BLaER1 treated with 17β-estradiol and CSF1 and Interleukin-3, amounts not matched to agents 10 nM and 100 nM (cell line): ENCODE measurements around the gene PIR.

ENCODE experiments used
- H3K27ac ChIP-seq, 11 experiments: shearing (Covaris generic); formaldehyde crosslinking; 2 replicates each; pipeline ENCODE4 v1.8.1; 2022
- H3K27me3 ChIP-seq, 11 experiments: shearing (Covaris generic); formaldehyde crosslinking; 2 replicates each; pipeline ENCODE4 v1.8.1; 2022
- H3K36me3 ChIP-seq, 11 experiments: shearing (Covaris generic); formaldehyde crosslinking; 2 replicates each; pipeline ENCODE4 v1.8.1; 2022
- H3K4me1 ChIP-seq, 10 experiments: shearing (Covaris generic); formaldehyde crosslinking; 2 replicates each; pipeline ENCODE4 v1.8.1; 2022
- H3K4me2 ChIP-seq, 11 experiments: shearing (Covaris generic); formaldehyde crosslinking; 2 replicates each; pipeline ENCODE4 v1.8.1; 2022
- H3K4me3 ChIP-seq, 10 experiments: shearing (Covaris generic); formaldehyde crosslinking; 2 replicates each; pipeline ENCODE4 v1.8.1; 2022
- H3K9ac ChIP-seq, 11 experiments: shearing (Covaris generic); formaldehyde crosslinking; 2 replicates each; pipeline ENCODE4 v1.8.1; 2022
- H3K9me3 ChIP-seq, 11 experiments: shearing (Covaris generic); formaldehyde crosslinking; replicated peaks in 1 of 11; 2 replicates each; pipeline ENCODE4 v1.8.1; 2022
- H4K20me1 ChIP-seq, 11 experiments: shearing (Covaris generic); formaldehyde crosslinking; 2 replicates each; pipeline ENCODE4 v1.8.1; 2022
- Cebpa-rat ChIP-seq, 11 experiments: shearing (Covaris generic); IDR thresholded peaks; 2 replicates each; pipeline ENCODE4 v1.8.1; 2022

PIR gene

DNA sequence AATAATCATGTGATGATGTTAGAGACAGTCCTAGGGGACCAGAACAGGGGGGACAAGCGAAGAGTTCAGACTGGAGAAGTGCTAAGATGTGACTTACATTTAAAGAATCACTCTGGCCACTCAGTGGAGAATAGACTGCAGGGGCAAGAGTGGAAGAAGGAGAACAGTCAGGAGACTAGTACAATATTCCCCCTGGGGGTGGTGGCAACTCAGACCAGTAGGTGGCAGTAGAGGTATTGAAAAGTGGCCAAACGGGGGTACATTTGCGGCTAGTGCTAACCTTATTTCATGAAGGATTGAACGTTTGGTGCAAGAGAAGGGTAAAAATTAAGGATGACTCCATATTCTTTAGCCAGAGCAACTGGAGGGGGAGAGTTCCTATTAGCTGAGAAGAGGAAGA is 4.7 kb upstream of the PIR start:
- Histone ChIP-seq H4K20me1 (peaks cover 0 to 6% (median 0%) of the 10 kb centered on the region in 11 experiments; a peak in 4 of 22 replicates), H3K27me3 (peaks cover 97 to 99% (median 98%) of the 10 kb centered on the region in 11 experiments), H3K9ac (no peak overlapping the region), H3K27ac (no peak overlapping the region), H3K4me3 (no peak overlapping the region), H3K4me1 (no peaks in the 10 kb centered on the region), H3K4me2 (no peak overlapping the region), H3K9me3 (peaks cover 0 to 7% (median 0%) of the 10 kb centered on the region in 11 experiments; a peak in 3 of 22 replicates), H3K36me3 (no peaks in the 10 kb centered on the region)
- no peak for TF ChIP-seq Cebpa-rat (IDR thresholded peaks at IDR 0.05)

DNA sequence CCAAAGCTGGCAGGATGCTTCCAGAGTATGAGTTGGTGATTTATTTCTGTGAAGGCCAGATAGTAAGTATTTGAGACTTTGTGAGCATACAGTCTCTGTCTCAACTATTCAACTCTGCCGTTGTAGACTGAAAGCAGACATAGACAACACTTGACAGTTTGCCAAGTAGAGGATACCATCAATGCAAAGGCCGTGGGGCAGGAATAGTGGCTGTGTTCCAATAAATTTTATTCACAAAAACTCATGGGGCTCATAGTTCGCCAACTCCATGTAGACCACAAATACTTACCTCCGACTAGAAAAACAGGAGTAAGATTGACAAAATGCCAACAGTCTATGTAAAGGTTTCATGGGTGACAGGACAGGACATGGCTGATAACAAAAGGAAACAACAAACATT is 3.7 kb upstream of the PIR start:
- H3K36me3 ChIP-seq: no peaks in the 10 kb centered on the region
- H3K4me3 ChIP-seq: no peak overlapping the region
- peaks cover 0 to 17% (median 0%) of the 10 kb centered on the region in 11 experiments; a peak in 3 of 22 replicates for H3K9me3 ChIP-seq
- H3K4me1 ChIP-seq: no peaks in the 10 kb centered on the region
- no peak overlapping the region for H3K27ac ChIP-seq
- no peak overlapping the region for H3K4me2 ChIP-seq
- H3K9ac ChIP-seq: no peak overlapping the region
- no peak for TF ChIP-seq Cebpa-rat (IDR thresholded peaks at IDR 0.05)
- H4K20me1 ChIP-seq: peaks cover 0 to 7% (median 0%) of the 10 kb centered on the region in 11 experiments; a peak in 4 of 22 replicates
- H3K27me3 ChIP-seq: peaks cover 97 to 99% (median 98%) of the 10 kb centered on the region in 11 experiments

DNA sequence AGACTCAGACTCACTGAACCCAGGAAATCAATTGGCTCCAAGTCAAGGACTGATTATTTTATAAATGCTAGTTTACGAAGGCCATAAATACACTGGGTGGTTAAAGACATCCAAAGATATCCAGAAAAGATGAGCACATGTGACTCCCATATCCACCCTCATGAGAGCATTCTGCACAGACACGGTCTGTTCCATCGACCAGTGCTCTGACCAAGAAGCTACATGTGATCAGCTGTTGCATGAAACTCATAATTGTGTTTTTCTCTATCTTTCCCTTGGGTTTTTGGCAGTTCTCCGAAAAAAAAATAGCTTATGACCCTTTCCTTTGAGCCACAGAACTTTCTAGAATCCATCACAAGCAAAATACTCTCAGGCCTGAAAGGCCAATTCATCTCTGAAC is 2.7 kb upstream of the PIR start:
- Histone ChIP-seq H3K4me2 (no peak overlapping the region), H3K9me3 (peaks cover 0 to 19% (median 0%) of the 10 kb centered on the region in 11 experiments; a peak in 3 of 22 replicates), H3K27ac (no peak overlapping the region), H3K36me3 (no peaks in the 10 kb centered on the region), H4K20me1 (peaks cover 0 to 7% (median 0%) of the 10 kb centered on the region in 11 experiments; a peak in 3 of 22 replicates), H3K9ac (no peak overlapping the region), H3K4me1 (no peaks in the 10 kb centered on the region), H3K4me3 (no peak overlapping the region), H3K27me3 (peaks cover 94 to 99% (median 98%) of the 10 kb centered on the region in 11 experiments)
- no peak for TF ChIP-seq Cebpa-rat (IDR thresholded peaks at IDR 0.05)

DNA sequence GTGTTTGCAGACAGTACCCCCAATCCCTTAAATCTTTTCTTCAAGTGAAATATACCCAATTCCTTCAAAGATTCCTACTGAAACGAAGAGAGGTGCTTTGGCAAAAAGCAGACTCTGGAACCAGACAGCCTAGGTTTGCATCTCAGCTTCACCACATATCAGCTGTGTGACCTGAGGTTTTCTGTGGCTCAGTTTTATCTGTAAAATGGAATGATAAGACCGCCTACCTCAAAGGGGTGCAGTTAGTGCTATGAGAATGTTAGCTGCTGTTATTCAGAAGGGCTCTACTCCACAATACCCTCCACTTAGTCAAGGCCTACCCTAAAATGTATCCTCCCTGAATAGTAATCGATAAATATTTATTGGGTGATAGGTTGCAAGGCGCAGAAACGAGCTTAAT is 664 bp downstream of the PIR start:
- Histone ChIP-seq H3K9me3 (peaks cover 0 to 19% (median 0%) of the 10 kb centered on the region in 11 experiments; a peak in 3 of 22 replicates), H4K20me1 (peaks cover 0 to 7% (median 0%) of the 10 kb centered on the region in 11 experiments; a peak in 3 of 22 replicates), H3K4me2 (no peak overlapping the region), H3K9ac (no peak overlapping the region), H3K27me3 (peaks cover 81 to 98% (median 91%) of the 10 kb centered on the region in 11 experiments), H3K27ac (no peak overlapping the region), H3K4me3 (no peak overlapping the region), H3K4me1 (no peaks in the 10 kb centered on the region), H3K36me3 (no peaks in the 10 kb centered on the region)
- TF ChIP-seq Cebpa-rat (IDR thresholded peaks at IDR 0.05): no peak

DNA sequence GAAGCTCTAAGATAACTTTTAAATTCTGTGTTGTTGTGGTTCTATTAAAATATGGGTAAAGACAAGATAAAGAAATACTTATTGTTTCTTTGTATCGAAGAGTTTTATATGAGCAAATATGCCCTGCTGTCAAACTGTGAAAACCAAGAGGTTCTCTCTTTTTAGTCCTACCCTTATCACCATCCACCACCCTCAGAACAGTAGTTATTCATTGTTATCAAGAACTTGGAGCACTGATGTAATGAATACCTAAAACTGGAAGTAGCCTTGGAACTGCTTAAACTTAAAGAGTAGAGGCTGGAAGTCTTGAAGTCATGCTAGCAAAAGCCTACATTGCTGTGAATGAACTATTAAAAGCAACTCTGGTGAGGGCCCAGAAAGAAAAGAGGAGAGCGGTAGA is 9.2 kb downstream of the PIR start:
- Histone ChIP-seq H3K36me3 (no peaks in the 10 kb centered on the region), H3K9me3 (peaks cover 0 to 24% (median 9%) of the 10 kb centered on the region in 11 experiments; a peak in 9 of 22 replicates), H3K4me2 (no peak overlapping the region), H3K27me3 (peaks cover 72 to 94% (median 87%) of the 10 kb centered on the region in 11 experiments), H3K9ac (no peak overlapping the region), H3K27ac (no peak overlapping the region), H3K4me1 (no peaks in the 10 kb centered on the region), H4K20me1 (no peaks in the 10 kb centered on the region), H3K4me3 (no peak overlapping the region)
- no peak for TF ChIP-seq Cebpa-rat (IDR thresholded peaks at IDR 0.05)

DNA sequence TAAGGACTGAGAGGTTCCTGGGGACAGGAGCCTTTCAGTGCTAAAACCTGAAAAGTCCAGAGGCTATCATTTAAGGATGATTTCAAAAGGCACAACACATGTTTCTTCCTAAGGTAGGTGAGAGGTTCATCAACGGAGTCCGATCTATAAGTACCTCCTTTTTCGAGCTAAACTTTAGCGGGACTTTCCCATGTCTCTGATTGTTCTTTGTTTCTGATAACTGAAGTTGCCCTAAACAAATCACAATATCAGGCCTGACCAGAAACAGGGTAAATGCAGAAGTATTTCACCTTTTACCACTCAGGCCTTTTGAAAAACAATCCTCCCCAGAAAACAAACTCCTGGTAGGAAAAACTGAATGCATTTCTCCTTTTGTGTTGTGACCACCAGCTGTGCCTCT is 17.6 kb downstream of the PIR start:
- H4K20me1 ChIP-seq: peaks cover 0 to 7% (median 0%) of the 10 kb centered on the region in 11 experiments; a peak in 1 of 22 replicates
- H3K9me3 ChIP-seq: peaks cover 0 to 15% (median 8%) of the 10 kb centered on the region in 11 experiments; a peak in 9 of 22 replicates
- no peak for TF ChIP-seq Cebpa-rat (IDR thresholded peaks at IDR 0.05)
- H3K27ac ChIP-seq: no peak overlapping the region
- H3K27me3 ChIP-seq: peaks cover 86 to 95% (median 90%) of the 10 kb centered on the region in 11 experiments
- H3K9ac ChIP-seq: no peak overlapping the region
- no peak overlapping the region for H3K4me3 ChIP-seq
- H3K36me3 ChIP-seq: no peaks in the 10 kb centered on the region
- no peak overlapping the region for H3K4me2 ChIP-seq
- H3K4me1 ChIP-seq: no peaks in the 10 kb centered on the region

DNA sequence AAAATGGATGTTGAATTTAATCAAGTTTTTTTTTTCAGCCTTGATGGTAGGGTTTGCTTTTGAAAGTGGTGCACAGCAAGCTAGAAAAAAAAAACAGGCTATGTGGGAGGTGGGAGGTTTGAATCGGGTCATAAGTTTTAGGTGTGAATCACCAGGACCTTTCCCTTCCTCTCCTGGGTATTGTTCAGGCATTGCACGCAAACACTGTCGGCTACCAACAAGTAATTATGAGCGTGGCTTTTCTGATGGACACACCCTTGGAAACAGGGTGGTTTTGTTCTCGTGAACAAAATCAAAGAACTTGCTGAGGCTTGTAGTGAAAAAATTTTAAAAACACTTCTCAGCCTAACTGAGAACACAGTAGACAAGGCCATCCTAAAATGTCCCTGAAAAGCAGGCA is 18.1 kb downstream of the PIR start:
- H3K4me3 ChIP-seq: no peak overlapping the region

DNA sequence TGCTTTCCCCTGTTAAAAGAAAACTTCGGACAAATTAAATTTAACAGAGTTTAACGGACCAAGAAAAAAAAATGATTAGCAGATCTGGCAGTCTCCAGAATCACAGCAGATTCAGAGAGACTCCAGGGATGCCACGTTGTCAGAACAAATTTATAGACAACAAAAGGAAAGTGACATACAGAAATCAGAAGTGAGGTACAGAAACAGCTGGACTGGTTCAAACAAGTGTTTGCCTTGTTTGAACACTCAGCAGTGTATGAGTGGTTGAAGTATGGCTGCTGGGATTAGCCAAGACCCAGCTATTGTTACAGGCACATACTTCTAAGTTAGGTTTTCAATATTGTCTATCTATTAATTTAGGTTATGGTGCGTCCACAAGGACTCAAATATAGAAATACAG is 19.1 kb downstream of the PIR start:
- H3K27me3 ChIP-seq: peaks cover 82 to 95% (median 90%) of the 10 kb centered on the region in 11 experiments
- H3K9ac ChIP-seq: no peak overlapping the region
- H3K4me1 ChIP-seq: no peaks in the 10 kb centered on the region

More for the DNA sequence above, 18.1 kb downstream of the PIR start:
- no peak overlapping the region for H3K27ac ChIP-seq
- TF ChIP-seq Cebpa-rat (IDR thresholded peaks at IDR 0.05): no peak
- H3K4me1 ChIP-seq: no peaks in the 10 kb centered on the region
- H3K36me3 ChIP-seq: no peaks in the 10 kb centered on the region
- peaks cover 0 to 10% (median 3%) of the 10 kb centered on the region in 11 experiments; a peak in 9 of 22 replicates for H3K9me3 ChIP-seq
- H3K9ac ChIP-seq: no peak overlapping the region
- no peak overlapping the region for H3K4me2 ChIP-seq
- peaks cover 0 to 7% (median 0%) of the 10 kb centered on the region in 11 experiments; a peak in 1 of 22 replicates for H4K20me1 ChIP-seq
- peaks cover 81 to 95% (median 89%) of the 10 kb centered on the region in 11 experiments for H3K27me3 ChIP-seq

DNA sequence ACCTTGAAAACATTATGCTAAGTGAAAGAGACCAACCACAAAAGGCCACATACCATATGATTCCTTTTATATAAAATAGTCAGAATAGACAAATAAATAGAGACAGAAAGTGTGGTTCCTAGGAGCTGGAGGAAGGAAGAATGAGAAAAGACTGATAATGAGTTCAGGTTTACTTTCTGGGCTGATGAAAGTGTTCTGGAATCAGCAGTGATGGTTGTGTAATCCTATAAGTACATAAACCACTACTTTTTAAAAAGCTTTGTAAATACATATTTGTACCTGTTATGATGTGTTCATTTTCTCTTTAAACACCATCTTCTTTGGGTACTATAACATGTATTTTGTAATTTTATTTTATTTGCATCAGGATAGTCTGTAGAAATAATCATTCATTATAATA is 20.6 kb downstream of the PIR start:
- Histone ChIP-seq H3K27ac (no peak overlapping the region), H4K20me1 (peaks cover 0 to 8% (median 0%) of the 10 kb centered on the region in 11 experiments; a peak in 2 of 22 replicates), H3K27me3 (peaks cover 82 to 95% (median 91%) of the 10 kb centered on the region in 11 experiments), H3K4me1 (no peaks in the 10 kb centered on the region), H3K4me2 (no peak overlapping the region), H3K9ac (no peak overlapping the region), H3K4me3 (no peak overlapping the region), H3K36me3 (no peaks in the 10 kb centered on the region), H3K9me3 (no peaks in the 10 kb centered on the region)
- TF ChIP-seq Cebpa-rat (IDR thresholded peaks at IDR 0.05): no peak

More for the DNA sequence above, 19.1 kb downstream of the PIR start:
- Histone ChIP-seq H3K36me3 (no peaks in the 10 kb centered on the region), H4K20me1 (peaks cover 0 to 7% (median 0%) of the 10 kb centered on the region in 11 experiments; a peak in 1 of 22 replicates), H3K4me3 (no peak overlapping the region), H3K9me3 (peaks cover 0 to 5% (median 0%) of the 10 kb centered on the region in 11 experiments; a peak in 2 of 22 replicates), H3K4me2 (no peak overlapping the region), H3K27ac (no peak overlapping the region)
- TF ChIP-seq Cebpa-rat (IDR thresholded peaks at IDR 0.05): no peak

DNA sequence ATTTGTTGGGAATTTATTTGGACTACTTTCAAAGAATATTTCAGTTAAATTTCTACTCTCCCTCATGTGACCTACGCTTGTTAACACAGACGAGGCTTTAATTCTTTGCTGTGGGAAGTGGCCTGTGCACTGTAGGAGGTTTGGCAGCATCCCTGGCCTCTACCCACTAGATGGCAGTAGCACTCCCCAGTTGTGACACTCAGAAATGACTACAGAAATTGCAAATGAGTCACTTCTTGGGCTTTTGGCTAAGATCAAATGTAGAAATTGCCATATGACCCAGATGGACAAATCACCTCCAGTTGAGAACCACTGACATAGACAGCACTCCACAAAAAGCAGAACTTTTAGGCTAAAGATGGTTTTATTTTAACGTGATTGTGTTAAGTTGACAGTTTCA is 22.1 kb downstream of the PIR start:
- Histone ChIP-seq H4K20me1 (peaks cover 0 to 11% (median 0%) of the 10 kb centered on the region in 11 experiments; a peak in 2 of 22 replicates), H3K4me1 (no peaks in the 10 kb centered on the region), H3K36me3 (no peaks in the 10 kb centered on the region), H3K27me3 (peaks cover 82 to 95% (median 91%) of the 10 kb centered on the region in 11 experiments), H3K9me3 (no peaks in the 10 kb centered on the region), H3K4me3 (no peak overlapping the region), H3K27ac (no peak overlapping the region), H3K9ac (no peak overlapping the region), H3K4me2 (no peak overlapping the region)
- no peak for TF ChIP-seq Cebpa-rat (IDR thresholded peaks at IDR 0.05)
